WTC11 (cell line): ENCODE data around the gene PDLIM4.

Experiments
- CTCF ChIP-seq: fragments of 200-600 bp; IDR thresholded peaks from 2 replicates; pipeline ENCODE4 v1.8.0; 2022; ENCODE audit warnings: antibody characterized with exemption
- FOXJ3 ChIP-seq: sonication (generic); formaldehyde crosslinking; IDR thresholded peaks from 2 replicates; pipeline ENCODE4 v1.9.0; 2021; ENCODE audit warnings: missing genetic modification reagents, mild to moderate bottlenecking, borderline replicate concordance
- FOXK1 ChIP-seq: sonication (generic); formaldehyde crosslinking; IDR thresholded peaks from 2 replicates; pipeline ENCODE4 v1.8.0; 2022; ENCODE audit warnings: mild to moderate bottlenecking, moderate library complexity, missing genetic modification reagents
- HMGXB4 ChIP-seq: sonication (generic); formaldehyde crosslinking; IDR thresholded peaks from 2 replicates; pipeline ENCODE4 v1.8.1; 2023; ENCODE audit warnings: mild to moderate bottlenecking, moderate library complexity, missing genetic modification reagents
- IRF2 ChIP-seq: sonication (generic); formaldehyde crosslinking; IDR thresholded peaks from 2 replicates; pipeline ENCODE4 v1.8.0; 2022; ENCODE audit warnings: low read depth, missing genetic modification reagents, borderline replicate concordance
- NR1H2 ChIP-seq: sonication (generic); formaldehyde crosslinking; IDR thresholded peaks from 2 replicates; pipeline ENCODE4 v1.9.0; 2021; ENCODE audit warnings: mild to moderate bottlenecking, moderate library complexity, missing genetic modification reagents
- ZNF423 ChIP-seq: fragments of 250-450 bp; sonication (Bioruptor Pico); IDR thresholded peaks from 2 replicates; pipeline ENCODE4 v2.1.2; 2022; ENCODE audit warnings: mild to moderate bottlenecking, moderate library complexity

GRCh38 chr5:132253452-132254320 lies 3.8 kb upstream of the PDLIM4 start:
- TF ChIP-seq HMGXB4 (CRISPR knock-in tag) (no peak), CTCF (no peak), IRF2 (no peak), FOXJ3 (CRISPR knock-in tag) (no peak), FOXK1 (no peak), ZNF423 (CRISPR knock-in tag) (no peak), NR1H2 (CRISPR knock-in tag) (no peak)
